Loucy (cell line): ENCODE results near the gene ZNF837.

Source experiments
- H2AFZ ChIP-seq: fragments of 200-600 bp; sonication (generic); 2 replicates; pipeline ENCODE4 v1.6.0; 2016; ENCODE audit warnings: antibody characterized with exemption, mild to moderate bottlenecking, low read length, moderate library complexity
- H3F3A ChIP-seq: fragments of 200-600 bp; 2 replicates; pipeline ENCODE4 v1.6.0; 2016; ENCODE audit warnings: antibody characterized with exemption, low read depth, mild to moderate bottlenecking
- H3K27me3 ChIP-seq: fragments of 200-600 bp; sonication (generic); 2 replicates; pipeline ENCODE4 v1.6.1; 2014; ENCODE audit warnings: low read length, mild to moderate bottlenecking; ENCODE audit not compliant: insufficient read depth, poor library complexity, severe bottlenecking
- H3K36me3 ChIP-seq: fragments of 200-600 bp; sonication (generic); 2 replicates; pipeline ENCODE4 v1.6.1; 2016; ENCODE audit warnings: low read length; ENCODE audit not compliant: insufficient read depth
- H3K4me1 ChIP-seq: fragments of 200-600 bp; sonication (generic); 2 replicates; pipeline ENCODE4 v1.5.1; 2014; ENCODE audit warnings: low read length, mild to moderate bottlenecking; ENCODE audit not compliant: insufficient read depth, poor library complexity, severe bottlenecking
- H3K4me2 ChIP-seq: fragments of 200-600 bp; sonication (generic); 2 replicates; pipeline ENCODE4 v1.6.0; 2014; ENCODE audit warnings: antibody characterized with exemption, low read length, low read depth, mild to moderate bottlenecking; ENCODE audit not compliant: poor library complexity, severe bottlenecking
- H3K4me3 ChIP-seq: fragments of 200-600 bp; sonication (generic); 2 replicates; pipeline ENCODE4 v1.5.1; 2014; ENCODE audit warnings: low read length, mild to moderate bottlenecking, mixed read lengths; ENCODE audit not compliant: poor library complexity, severe bottlenecking
- H3K79me2 ChIP-seq: fragments of 200-600 bp; sonication (generic); 2 replicates; pipeline ENCODE4 v1.6.1; 2014; ENCODE audit warnings: low read length; ENCODE audit not compliant: insufficient read depth
- H3K9ac ChIP-seq: fragments of 200-600 bp; sonication (generic); 2 replicates; pipeline ENCODE4 v1.6.0; 2014; ENCODE audit warnings: mild to moderate bottlenecking, low read depth, low read length, moderate library complexity; ENCODE audit not compliant: poor library complexity, severe bottlenecking
- H3K9me2 ChIP-seq: fragments of 200-600 bp; sonication (generic); replicated peaks from 2 replicates; pipeline ENCODE4 v1.6.1; 2016; ENCODE audit warnings: low read depth, low read length, mixed read lengths
- H3K9me3 ChIP-seq: fragments of 200-600 bp; sonication (generic); 2 replicates; pipeline ENCODE4 v1.6.1; 2014; ENCODE audit warnings: mild to moderate bottlenecking, antibody characterized with exemption, low read length, low read depth; ENCODE audit not compliant: insufficient read depth
- H4K20me1 ChIP-seq: fragments of 200-600 bp; sonication (generic); 2 replicates; pipeline ENCODE4 v1.6.0; 2014; ENCODE audit warnings: antibody characterized with exemption, low read length, mild to moderate bottlenecking; ENCODE audit not compliant: insufficient read depth, poor library complexity, severe bottlenecking
- EZH2phosphoT487 ChIP-seq: fragments of 200-600 bp; IDR thresholded peaks from 2 replicates; pipeline ENCODE4 v1.6.1; 2018; ENCODE audit warnings: antibody characterized with exemption, mild to moderate bottlenecking, moderate library complexity, borderline replicate concordance
- TF ChIP-seq, protein P1 (sequence below): fragments of 200-600 bp; sonication (generic); conservative IDR thresholded peaks from 2 replicates; pipeline ENCODE4 v1.5.1; 2014; ENCODE audit warnings: mild to moderate bottlenecking, antibody characterized with exemption, low read length

Gene ZNF837

DNA sequence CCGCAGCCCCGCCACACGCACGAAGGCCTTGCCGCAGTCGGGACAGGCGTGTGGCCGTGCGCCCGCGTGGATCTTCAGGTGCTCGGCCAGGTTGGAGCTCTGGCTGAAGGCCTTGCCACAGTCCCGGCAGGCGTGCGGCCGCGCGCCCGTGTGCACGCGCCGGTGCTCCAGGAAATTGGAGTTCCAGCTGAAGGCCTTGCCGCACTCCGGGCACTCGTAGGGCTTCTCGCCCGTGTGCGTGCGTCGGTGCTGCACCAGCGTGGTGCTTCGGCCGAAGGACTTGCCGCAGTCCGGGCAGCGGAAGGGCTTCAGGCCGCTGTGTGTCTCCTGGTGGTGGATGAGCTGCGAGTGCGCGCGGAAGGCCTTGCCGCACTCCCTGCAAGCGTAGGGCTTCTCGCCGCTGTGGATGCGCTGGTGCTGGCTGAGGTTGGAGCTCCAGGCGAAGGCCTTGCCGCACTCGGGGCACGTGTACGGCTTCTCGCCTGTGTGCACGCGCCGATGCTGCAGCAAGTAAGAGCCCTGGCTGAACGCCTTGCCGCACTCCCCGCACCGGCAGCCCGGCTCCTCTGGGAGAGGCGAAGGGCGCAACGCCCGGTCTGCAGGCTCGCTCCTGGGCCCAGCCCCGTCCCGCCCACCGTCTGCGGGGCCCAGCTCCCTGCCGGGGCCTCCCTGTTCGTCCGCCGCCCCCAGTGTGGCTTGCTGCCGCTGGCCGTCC is 23.9 kb downstream of the ZNF837 start:
- Histone ChIP-seq H3K9me2 (no peaks in the 10 kb centered on the region), H3K27me3 (no peaks in the 10 kb centered on the region), H2AFZ (no peak overlapping the region), H3F3A (no peaks in the 10 kb centered on the region), H3K9ac (no peak overlapping the region), H4K20me1 (no peaks in the 10 kb centered on the region), H3K4me1 (peaks cover 9% of the 10 kb centered on the region), H3K4me3 (no peak overlapping the region), H3K36me3 (no peaks in the 10 kb centered on the region), H3K79me2 (no peaks in the 10 kb centered on the region), H3K9me3 (no peaks in the 10 kb centered on the region), H3K4me2 (no peak overlapping the region)
- TF ChIP-seq EZH2phosphoT487 = no peak
- TF ChIP-seq, protein P1, sequence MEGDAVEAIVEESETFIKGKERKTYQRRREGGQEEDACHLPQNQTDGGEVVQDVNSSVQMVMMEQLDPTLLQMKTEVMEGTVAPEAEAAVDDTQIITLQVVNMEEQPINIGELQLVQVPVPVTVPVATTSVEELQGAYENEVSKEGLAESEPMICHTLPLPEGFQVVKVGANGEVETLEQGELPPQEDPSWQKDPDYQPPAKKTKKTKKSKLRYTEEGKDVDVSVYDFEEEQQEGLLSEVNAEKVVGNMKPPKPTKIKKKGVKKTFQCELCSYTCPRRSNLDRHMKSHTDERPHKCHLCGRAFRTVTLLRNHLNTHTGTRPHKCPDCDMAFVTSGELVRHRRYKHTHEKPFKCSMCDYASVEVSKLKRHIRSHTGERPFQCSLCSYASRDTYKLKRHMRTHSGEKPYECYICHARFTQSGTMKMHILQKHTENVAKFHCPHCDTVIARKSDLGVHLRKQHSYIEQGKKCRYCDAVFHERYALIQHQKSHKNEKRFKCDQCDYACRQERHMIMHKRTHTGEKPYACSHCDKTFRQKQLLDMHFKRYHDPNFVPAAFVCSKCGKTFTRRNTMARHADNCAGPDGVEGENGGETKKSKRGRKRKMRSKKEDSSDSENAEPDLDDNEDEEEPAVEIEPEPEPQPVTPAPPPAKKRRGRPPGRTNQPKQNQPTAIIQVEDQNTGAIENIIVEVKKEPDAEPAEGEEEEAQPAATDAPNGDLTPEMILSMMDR = no peak

DNA sequence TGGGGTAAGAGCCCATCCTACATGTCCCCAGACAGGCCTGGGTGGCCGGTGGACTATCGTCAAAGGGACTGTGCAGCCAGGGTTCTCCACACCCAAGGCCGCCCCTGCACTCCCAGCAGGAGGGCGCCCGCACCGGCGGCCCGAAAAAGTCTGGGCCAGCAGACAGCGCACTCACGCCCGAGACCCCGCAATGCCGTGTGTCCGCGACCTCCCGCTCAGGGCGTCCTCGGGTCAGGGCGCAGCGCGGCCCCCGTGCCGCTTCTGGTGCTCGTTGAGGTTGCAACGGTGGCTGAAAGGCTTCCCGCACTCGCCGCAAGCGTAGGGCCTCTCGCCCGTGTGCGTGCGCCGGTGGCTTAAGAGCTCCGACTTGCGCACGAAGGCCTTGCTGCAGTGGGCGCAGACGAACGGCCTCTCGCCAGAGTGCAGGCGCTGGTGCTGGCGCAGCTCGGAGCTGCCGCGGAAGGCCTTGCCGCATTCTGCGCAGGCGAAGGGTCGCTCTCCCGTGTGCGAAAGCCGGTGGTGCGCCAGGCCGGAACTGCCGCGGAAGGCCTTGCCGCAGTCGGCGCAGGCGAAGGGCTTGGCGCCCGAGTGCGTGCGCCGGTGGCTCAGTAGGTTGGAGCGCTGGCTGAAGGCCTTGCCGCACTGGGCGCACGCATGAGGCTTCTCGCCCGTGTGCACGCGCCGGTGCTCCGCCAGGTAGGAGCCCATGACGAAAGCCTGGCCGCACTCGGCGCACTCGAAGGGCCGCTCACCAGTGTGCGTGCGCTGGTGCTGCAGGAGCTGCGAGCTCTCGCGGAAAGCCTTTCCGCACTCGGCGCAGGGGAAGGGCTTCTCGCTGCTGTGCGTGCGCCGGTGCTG is 24.7 kb downstream of the ZNF837 start:
- no peaks in the 10 kb centered on the region for H3F3A ChIP-seq
- H3K9me2 ChIP-seq = no peaks in the 10 kb centered on the region
- H3K4me1 ChIP-seq = peaks cover under 1% of the 10 kb centered on the region
- H3K9me3 ChIP-seq = no peaks in the 10 kb centered on the region
- no peaks in the 10 kb centered on the region for H4K20me1 ChIP-seq
- no peak overlapping the region for H3K4me2 ChIP-seq
- H3K4me3 ChIP-seq = no peak overlapping the region
- no peak for TF ChIP-seq EZH2phosphoT487
- TF ChIP-seq, protein P1 = no peak
- H2AFZ ChIP-seq = no peak overlapping the region
- H3K79me2 ChIP-seq = no peaks in the 10 kb centered on the region
- H3K36me3 ChIP-seq = no peaks in the 10 kb centered on the region
- H3K9ac ChIP-seq = no peak overlapping the region
- no peaks in the 10 kb centered on the region for H3K27me3 ChIP-seq

DNA sequence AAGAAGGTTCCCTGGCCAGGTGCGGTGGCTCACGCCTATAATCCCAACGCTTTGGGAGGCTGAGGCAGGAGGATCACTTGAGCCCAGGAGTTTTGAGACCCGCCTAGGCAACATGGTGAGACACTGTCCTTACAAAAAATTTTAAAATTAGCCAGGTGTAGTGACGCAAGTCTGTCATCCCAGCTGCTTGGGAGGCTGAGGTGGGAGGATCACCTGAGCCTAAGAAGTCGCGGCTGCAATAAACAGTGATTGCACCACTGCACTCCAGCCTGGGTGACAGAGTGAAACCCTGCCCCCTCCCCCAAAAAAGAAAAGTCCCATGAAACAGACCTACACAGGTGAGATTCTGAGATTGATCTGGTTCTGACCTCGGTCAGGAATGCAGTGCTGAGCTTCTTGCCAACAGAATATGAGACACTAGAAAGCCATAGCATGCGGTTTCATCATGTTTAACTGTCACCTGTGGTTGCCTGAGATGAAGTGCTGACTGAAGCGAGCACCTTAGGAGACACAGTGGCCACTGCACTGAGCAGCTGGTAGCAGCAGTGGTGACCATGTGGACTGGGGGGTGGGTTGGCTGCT is 25.5 kb downstream of the ZNF837 start:
- Histone ChIP-seq H3K36me3 (no peaks in the 10 kb centered on the region), H4K20me1 (no peaks in the 10 kb centered on the region), H3K9me3 (no peaks in the 10 kb centered on the region), H3F3A (no peaks in the 10 kb centered on the region), H3K79me2 (no peaks in the 10 kb centered on the region), H2AFZ (no peak overlapping the region), H3K9ac (no peak overlapping the region), H3K4me2 (no peak overlapping the region), H3K9me2 (no peaks in the 10 kb centered on the region), H3K27me3 (no peaks in the 10 kb centered on the region), H3K4me3 (no peak overlapping the region), H3K4me1 (no peaks in the 10 kb centered on the region)
- TF ChIP-seq EZH2phosphoT487 = no peak
- TF ChIP-seq, protein P1 = no peak
